ENCODE measurements around the gene ZNF136.

Gene ZNF136

DNA sequence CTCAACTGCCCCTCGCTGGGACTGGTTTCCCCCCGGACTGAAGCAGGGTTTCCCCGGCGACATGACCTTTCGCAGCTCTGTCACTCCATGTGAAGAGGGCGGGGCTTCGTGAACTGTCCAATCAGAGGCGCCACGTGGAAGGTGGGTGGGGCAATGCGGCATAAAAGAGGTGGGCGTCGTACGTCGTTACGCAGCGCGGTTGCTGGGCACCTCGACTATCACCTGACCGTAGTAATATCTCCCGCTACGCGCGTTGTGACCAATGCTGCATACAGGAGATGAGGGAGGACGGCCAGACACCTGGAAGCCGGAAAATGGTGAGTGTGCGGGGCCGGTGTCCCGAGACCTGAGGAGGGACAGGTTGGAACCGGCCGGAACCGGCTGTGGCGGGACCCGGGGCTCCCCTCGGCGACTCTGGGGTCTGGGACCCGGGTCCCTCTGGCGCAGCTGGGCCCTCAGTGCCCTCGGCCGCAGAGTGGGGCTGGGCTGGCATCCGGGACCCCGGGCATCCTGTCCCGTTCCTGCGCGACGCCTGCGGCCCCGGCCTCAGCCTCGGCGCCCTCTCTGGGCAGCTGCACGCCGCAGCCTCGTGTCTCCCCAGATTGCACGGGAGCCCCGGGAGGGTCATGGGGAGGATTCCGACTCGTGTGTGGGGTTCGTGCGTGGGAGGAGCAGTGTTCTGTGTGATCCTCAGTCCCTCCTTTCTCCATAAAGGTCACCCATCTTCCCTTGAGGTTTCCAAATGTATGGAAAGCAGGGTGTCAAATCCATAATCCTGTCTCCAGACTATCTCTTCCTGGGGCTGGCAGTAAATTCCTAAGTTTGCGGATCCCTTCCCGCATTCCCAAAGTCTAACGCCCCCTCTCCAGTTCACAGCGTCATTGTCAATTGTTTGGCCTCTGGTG is 32.2 kb downstream of the ZNF136 start:
- DNase-seq, result peak; percentile 82

DNA sequence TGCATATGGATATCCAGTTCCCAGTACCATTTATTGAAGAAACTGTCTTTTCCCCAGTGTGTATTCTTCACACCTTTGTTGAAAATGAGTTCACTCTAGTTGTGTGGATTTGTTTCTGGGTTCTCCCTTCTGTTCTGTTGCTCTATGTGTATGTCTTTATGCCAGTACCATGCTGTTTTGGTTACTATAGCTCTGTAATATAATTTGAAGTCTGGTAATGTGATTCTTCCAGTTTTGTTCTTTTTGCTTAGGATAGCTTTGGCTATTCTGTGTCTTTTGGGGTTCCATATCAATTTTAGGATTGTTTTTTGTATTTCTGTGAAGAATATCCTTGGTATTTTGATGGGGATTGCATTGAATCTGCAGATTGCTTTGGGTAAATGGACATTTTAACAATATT is 35.2 kb downstream of the ZNF136 start:
- no peak for DNase-seq

DNA sequence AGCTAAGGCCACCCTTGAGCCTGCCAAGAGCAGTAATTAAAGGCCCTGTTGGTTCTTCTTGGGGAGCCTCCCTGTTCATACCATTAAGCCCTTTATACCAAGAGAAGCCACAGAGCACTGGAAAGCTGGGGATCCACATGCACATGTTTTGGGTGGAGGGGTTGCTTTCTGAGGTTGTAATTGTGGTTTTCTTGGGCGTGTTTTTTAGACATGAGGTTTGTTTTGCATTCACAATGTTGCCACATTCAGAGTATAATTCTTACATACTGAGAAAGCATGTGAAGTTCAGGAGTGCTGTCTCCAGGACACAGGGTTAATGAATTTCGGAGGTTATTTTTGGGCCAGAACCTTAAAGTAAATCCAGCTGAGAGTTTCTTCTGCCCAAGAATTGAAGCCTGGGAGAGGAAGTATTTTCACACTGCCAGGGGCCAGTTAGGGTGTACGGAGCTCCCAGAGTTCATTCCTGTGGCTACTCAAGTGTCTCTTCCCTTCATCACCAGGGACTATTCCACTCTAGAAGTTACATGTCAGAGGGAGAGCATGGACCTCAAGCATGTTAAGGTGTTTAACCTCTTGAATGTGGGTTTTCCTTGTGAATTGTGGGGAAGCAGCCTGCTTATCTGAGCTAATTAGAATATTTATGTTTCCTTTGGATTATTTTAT is 37.0 kb downstream of the ZNF136 start:
- no peak for DNase-seq

DNA sequence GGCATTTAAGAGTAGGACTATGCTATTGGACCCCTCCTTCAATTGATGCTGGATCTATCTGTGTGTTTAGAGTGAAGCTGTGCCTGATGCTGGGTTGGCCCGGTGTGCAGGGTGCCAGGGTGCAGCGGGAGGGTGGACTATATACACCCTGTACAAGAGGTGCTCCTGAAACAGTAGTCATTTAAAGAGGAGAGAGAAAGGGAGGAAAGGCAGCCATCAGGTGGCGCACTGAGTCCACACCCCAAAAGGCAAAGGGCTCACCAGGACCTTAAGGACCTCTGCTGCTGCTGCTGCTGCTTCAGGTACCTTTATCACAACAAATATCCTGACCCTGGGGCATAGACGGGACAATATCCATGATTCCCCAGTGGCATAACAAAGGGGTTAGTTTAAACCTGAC is 39.4 kb downstream of the ZNF136 start:
- no peak for DNase-seq

DNA sequence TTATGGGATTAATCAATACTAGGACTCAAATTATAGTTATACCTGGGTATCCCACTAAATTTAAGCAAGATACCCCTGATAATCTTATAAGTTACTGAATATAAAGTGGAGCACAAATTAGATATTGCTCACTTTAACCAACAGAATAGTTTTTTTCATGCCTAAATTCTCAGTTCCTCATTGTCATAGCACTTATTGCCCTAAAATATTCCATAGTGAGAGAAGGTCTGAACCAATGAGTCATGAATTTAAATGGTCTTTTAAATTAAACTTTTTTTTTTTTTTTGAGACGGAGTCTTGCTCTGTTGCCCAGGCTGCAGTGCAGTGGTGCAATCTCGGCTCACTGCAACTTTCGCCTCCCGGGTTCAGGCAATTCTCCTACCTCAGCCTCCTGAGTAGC is 42.4 kb downstream of the ZNF136 start:
- DNase-seq, result no peak

DNA sequence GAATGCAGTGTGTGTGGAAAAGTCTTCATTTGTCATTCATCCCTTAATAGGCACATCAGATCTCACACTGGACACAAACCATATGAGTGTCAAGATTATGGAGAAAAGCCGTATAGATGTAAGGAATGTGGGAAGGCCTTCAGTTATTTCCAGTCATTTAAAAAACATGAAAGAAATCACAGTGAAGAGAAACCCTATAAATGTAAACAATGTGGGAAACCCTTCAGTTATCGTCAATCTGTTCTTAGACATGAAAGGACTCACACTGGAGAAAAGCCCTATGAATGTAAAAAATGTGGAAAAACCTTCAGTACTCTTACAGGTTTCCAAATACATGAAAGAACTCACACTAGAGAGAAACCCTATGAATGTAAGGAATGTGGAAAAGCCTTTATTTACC is 45.3 kb downstream of the ZNF136 start:
- no peak for DNase-seq

DNA sequence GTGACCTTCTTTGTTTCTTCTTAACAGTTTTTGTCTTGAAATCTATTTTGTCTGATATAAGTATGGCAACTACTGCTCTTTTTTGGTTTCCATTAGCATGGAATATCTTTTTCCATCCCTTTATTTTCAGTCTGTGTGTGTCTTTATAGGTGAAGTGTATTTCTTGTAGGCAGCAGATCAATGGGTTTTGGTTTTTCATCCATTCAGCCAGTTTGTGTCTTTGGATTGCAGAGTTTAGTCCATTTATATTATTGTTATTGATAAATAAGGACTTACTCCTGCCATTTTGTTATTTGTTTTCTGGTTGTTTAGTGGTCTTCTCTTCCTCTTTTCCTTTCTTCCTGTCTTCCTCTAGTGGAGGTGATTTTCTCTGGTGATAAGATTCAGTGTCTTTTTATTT is 54.4 kb downstream of the ZNF136 start:
- DNase-seq, result no peak

DNA sequence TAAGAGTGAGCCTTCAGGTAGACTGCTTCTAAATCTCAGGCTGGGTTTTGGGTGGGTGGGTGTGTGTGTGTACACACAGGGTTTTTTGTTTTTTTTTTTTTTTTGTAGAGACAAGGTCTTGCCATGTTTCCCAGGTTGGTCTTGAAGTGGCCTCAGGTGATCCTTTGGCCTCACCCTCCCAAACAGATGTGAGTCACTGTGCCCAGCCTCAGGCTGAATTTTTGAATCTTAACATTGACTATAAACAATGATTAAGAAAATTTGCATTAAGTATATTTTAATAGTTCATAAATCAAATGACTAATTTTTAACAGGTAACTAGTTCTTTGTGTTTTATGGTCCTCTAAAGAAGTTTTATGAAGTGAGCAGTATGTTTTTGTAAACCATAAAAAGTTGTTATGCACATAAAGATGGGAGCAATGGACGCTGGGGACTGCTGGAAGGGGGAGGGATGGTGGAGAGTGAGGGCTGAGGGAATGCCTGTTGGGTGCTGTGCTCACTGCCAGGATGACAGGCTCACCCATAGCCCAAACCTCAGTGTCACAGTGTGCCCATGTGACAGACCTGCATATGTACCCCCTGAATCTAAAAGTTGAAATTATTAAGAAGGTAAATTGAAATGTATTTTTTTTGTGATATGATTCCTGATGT is 60.2 kb downstream of the ZNF136 start:
- no peak for DNase-seq

DNA sequence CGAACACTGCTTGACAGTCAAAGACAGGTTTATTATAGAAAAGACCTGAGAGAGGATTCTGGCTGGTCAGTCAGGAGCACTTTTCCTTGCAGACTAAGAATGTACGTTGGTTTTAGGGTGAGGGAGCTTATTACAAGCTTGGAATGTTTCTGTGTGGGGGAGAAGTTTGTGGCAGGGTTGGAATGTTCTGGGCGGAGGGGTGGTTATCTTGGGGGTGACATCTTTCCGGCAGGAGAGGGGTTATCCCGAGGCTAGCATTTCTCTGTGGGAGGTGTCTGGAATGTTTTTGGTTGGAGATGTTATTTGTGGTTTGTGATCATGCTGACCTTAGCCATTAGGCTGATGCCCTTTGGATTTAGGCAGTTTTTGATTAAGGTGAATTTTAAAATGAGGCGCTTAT is 61.8 kb downstream of the ZNF136 start:
- no peak for DNase-seq

DNA sequence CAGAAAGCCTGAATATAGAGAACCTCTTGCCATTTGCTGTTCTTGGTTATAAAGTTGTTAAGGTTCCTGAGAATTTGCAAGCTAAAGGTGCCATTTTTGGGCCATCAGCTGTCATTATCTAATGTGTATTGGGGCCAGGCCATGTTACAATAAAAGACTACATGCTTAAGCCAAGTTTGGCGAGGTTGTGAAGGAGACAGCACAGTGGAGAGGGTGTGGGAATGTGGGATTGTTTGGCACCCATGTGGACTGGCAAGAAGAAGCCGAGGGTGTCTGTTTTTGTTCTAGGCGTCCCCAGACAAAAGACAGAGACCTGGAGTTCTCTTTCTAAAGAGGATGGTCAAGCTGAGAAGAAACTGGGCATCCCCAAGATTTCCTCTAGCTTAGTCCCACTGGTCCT is 67.1 kb downstream of the ZNF136 start:
- no peak for DNase-seq

DNA sequence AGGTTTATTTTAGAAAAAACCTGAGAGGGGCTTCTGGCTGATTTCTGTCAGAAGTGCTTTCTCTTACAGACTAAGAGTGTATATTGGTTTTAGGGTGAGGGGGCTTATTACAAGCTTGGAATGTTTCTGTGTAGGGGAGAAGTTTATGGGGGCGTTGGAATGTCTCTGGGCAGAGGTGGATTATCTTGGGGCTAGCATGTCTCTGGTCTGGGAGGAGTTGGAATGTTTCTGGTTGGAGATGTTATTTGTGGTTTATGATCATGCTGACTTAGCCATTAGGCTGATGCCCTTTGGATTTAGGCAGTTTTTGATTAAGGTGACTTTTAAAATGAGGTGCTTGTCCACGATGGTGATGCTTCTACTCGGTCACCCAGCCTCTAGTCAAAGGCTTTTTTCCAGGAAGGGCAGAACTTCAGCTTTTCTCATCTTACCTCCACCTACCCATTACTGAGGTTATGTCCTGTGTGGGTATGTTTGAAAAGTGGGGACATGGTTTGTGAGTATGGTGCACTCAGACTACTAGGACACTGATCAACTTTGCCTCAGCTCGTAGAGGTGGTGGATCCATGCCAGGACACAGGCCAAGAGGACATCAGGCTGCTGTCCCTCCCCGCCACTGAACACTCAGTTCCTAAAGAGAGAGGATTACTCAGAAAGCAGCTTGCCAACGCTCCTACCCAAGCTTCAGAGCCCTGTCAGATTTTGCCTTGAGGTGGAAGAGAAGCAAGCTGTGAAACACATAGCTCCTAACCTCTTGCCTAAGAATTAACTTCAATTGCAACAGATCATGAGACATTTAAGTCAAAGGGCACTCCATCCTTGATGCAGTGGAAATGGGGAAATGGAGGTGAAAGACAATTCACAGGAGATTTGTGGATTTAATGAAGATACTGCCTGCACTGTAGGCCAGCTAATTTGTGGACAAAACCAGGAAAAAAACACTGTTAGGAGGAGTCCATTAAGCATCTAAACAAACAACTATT is 68.1 kb downstream of the ZNF136 start:
- no peak for DNase-seq

DNA sequence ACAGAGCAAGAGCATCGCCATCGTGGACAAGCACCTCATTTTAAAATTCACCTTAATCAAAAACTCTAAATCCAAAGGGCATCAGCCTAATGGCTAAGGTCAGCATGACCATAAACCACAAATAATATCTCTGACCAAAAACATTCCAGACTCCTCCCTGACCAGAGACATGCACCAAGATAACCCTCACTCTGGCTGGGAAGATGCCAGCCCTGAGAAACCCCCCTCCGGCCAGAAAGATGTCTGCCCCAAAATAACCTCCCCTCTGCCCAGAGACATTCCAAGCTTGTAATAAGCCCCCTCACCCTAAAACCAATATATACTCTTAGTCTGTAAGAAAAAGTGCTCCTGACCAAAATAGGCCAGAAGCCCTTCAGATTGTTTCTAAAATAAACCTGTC is 70.1 kb downstream of the ZNF136 start:
- DNase-seq, result no peak

DNA sequence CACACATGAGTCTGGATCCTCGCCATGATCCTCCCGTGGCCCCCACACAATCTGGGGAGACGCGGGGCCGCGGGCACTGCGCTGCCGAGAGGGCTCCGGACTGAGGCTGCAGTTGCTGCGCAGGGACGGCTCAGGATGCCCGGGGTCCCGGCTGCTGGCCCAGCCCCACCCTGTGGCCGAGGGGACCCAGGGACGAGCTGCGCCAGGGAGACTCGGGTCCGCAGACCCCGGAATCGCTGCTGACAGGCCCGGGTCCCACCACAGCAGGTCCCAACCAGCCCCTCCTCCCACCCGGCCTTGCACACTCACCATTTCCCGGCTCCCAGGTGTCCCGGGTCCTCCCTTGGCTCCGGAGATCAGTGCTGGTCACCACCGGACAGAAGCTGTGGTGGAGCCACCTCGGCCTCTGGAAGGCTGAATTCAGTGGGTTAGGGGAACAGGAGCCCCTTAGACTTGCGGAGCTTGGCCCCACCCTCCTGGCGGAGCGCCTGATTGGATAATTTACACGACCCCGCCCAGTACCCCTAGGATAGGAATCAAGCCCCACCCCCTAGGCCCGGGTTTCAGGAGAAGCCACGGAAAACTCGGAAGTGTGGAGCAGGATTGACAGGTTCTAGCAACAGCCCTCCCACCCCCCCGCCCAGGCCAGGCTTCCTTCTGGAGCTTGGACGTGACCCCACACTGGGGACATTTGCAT is 74.4 kb downstream of the ZNF136 start:
- DNase-seq, result no peak
